ENCODE measurements around the gene KCNIP2.

DNA sequence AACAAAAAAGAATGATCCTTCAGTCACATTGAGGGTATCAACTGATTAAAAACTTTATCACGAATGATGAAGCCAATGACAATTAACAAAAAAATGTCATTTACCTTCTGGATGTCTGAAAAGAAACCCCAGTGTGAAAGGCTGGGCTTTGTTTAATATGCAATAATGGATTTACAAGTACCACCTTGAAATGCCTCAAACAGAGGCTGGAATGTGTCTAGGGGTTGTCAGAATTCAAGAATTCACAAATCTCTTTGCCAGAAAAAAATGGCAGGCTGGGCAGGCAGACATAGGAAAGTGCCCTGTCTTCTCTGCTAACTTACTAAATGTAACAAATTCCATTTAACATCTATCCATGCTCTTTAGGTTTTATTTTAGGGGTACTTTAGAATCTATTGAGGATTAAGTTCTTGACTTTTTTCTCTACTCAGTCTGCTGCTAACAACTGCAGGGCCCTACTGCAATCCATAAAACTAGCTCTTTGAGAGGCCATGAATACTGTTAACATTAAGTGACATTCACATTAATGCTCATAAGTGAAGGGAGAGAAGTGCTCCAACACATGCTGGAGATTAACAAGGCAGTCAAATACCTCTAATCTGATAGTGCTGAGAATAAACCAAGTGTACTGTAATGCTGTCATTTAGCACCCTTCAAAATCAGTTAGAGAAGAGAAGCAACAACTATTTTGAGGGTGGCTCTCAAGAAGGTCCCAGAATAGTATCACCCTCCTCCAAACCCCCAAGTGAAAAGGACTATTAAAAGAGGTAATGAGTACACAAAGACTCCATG lies 43.1 kb upstream of the KCNIP2 start:
- no peak for TF ChIP-seq RAD21 (IDR thresholded peaks at IDR 0.05; ENCODE audit: low read depth)
- TF ChIP-seq, protein P1, sequence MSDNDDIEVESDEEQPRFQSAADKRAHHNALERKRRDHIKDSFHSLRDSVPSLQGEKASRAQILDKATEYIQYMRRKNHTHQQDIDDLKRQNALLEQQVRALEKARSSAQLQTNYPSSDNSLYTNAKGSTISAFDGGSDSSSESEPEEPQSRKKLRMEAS (IDR thresholded peaks at IDR 0.05), result no peak
- TF ChIP-seq TAF1 (IDR thresholded peaks at IDR 0.05; ENCODE audit: low read depth), result no peak
- TF ChIP-seq, protein P2, sequence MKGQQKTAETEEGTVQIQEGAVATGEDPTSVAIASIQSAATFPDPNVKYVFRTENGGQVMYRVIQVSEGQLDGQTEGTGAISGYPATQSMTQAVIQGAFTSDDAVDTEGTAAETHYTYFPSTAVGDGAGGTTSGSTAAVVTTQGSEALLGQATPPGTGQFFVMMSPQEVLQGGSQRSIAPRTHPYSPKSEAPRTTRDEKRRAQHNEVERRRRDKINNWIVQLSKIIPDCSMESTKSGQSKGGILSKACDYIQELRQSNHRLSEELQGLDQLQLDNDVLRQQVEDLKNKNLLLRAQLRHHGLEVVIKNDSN (IDR thresholded peaks at IDR 0.05), result no peak
- TF ChIP-seq CREB1 (IDR thresholded peaks at IDR 0.05; ENCODE audit: low read depth), result no peak
